Stimulated activated CD8-positive, alpha-beta memory T cell treated with anti-CD3 and anti-CD28 coated beads, Interleukin-15, amount 100 ng/mL, for 24 hours (primary cell): ENCODE data around the gene PHF13.
"Not testable (repeated sequence)": the region's sequence is repeated elsewhere in the genome, so short reads cannot be mapped to it uniquely, and the experiment has no call there.

ENCODE experiments used
- DNase-seq: peaks from one replicate; pipeline ENCODE4 v3.0.0-alpha.2; 2020; ENCODE audit warnings: low read depth

PHF13 gene

GRCh38 chr1:6631058-6631457, 17.5 kb downstream of the PHF13 start:
- DNase-seq = no peak

- DNase-seq = no peak
Observed at GRCh38 chr1:6632588-6633514, 19.3 kb downstream of the PHF13 start.

- DNase-seq = no peak
Observed at GRCh38 chr1:6634371-6635052, 21.0 kb downstream of the PHF13 start.

GRCh38 chr1:6635161-6635909, 21.8 kb downstream of the PHF13 start:
- DNase-seq = no peak

- DNase-seq = no peak
Observed at GRCh38 chr1:6635910-6636760, 22.6 kb downstream of the PHF13 start.

- not testable (repeated sequence) for DNase-seq
Observed at GRCh38 chr1:6636778-6637177, 23.2 kb downstream of the PHF13 start.

GRCh38 chr1:6637770-6638169, 24.2 kb downstream of the PHF13 start:
- no peak for DNase-seq

GRCh38 chr1:6638226-6638625, 24.7 kb downstream of the PHF13 start:
- no peak for DNase-seq

- DNase-seq = not testable (repeated sequence)
Observed at GRCh38 chr1:6640867-6641266, 27.3 kb downstream of the PHF13 start.

- no peak for DNase-seq
Observed at GRCh38 chr1:6645018-6645417, 31.5 kb downstream of the PHF13 start.

- DNase-seq = no peak
Observed at GRCh38 chr1:6646499-6647148, 33.1 kb downstream of the PHF13 start.

- DNase-seq = no peak
Observed at GRCh38 chr1:6648556-6648955, 35.0 kb downstream of the PHF13 start.

GRCh38 chr1:6651909-6652308, 38.4 kb downstream of the PHF13 start:
- no peak for DNase-seq

GRCh38 chr1:6652986-6653385, 39.5 kb downstream of the PHF13 start:
- DNase-seq = no peak

GRCh38 chr1:6653436-6654290, 40.1 kb downstream of the PHF13 start:
- DNase-seq = no peak

GRCh38 chr1:6657138-6657537, 43.6 kb downstream of the PHF13 start:
- DNase-seq = no peak

GRCh38 chr1:6658359-6659060, 45.0 kb downstream of the PHF13 start:
- no peak for DNase-seq

GRCh38 chr1:6660415-6661049, 47.0 kb downstream of the PHF13 start:
- no peak for DNase-seq

- DNase-seq = not testable (repeated sequence)
Observed at GRCh38 chr1:6662468-6662867, 48.9 kb downstream of the PHF13 start.
